ENCODE measurements around the gene ALDH7A1.
A peak's percentile ranks its signal among the peaks of the same experiment; 100 is the strongest.
"Not testable (repeated sequence)": the region's sequence is repeated elsewhere in the genome, so short reads cannot be mapped to it uniquely, and the experiment has no call there.

The ALDH7A1 gene

DNA sequence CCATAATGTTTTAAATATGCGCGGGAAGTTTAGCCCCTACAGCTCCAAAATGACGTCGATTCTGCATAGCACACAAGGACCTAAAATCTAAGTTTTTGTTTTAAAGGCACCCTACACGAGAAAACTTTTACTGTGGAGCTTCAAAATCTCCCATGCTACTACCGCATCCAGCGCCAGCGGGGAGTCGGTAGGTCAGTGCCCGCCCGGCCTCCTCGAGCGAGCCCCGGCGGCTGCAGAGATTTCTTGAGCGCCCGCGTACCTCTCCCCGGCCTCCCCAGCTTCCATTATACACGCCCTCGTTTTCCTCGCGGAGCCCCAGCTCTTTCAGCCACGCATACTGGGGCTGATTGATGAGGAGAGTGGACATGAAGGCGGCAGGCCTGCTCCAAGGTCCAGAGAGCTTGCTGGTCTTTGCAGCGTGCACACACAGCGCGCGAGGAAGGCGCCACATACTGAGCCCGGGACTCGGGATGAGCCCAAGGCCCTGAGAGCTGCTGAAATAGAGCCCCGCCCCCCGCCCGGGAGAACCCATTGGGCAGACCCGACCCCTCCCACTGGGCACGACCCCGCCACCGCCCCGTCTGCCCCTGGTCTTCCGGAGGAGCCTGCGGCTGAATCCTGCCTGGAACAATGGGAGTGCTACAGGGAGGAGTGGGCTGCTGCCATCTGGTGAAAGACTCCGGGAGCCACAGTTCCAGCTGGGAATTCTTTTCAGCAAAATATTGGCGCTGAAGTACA, at the start of gene ALDH7A1:
Gene ALDH7A1, minus strand, starts transcription at position 472 of the 738 bp plus-strand sequence. Its CDS starts 21 bp downstream, at position 451.
- DNase-seq = peak; percentile 44 to 94 (median 85)

DNA sequence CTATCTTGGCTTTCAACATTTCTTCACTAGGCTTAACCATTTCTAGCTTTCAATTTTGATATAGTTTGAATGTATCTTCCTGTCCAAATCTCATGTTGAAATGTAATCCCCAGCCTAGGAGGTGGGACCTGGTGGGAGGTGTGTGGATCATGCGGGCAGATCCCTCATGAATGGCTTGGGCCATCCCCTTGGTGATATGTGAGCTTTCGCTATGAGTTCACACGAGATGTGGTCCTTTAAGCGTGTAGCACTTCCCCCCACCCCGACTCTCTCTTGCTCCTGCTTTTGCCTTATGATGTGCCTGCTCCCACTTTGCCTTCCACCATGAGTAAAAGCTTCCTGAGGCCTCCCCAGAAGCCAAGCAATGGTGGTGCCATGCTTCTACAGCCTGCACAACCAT, 46.4 kb upstream of the ALDH7A1 start:
- DNase-seq = no peak

GRCh38 chr5:126640866-126641265, 45.8 kb upstream of the ALDH7A1 start:
- DNase-seq = no peak

- no peak for DNase-seq
These were observed 41.9 kb upstream of the ALDH7A1 start for GRCh38 chr5:126636956-126637355.

- no peak for DNase-seq
These were observed 40.6 kb upstream of the ALDH7A1 start for GRCh38 chr5:126635585-126635984.

- DNase-seq = no peak
These were observed 38.5 kb upstream of the ALDH7A1 start for GRCh38 chr5:126633552-126633951.

DNA sequence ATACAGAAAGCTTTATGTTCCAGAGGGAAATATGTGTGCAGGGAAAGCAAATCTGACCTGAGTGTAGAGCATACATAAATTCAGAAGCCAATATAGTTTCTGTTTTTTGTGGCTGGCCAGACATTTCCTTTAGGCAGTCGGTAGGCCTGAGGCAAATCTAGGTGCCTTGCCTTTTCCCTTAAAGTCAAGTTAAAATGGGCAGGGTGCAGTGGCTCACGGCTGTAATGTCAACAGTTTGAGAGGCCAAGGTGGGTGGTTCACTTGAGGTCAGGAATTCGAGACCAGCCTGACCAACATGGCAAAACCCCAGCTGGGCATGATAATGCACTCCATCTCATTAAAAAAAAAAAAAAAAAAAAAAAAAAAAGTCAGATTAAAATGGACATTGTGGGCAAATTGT, 36.9 kb upstream of the ALDH7A1 start:
- DNase-seq = no peak

- no peak for DNase-seq
These were observed 33.1 kb upstream of the ALDH7A1 start for GRCh38 chr5:126628102-126628501.

DNA sequence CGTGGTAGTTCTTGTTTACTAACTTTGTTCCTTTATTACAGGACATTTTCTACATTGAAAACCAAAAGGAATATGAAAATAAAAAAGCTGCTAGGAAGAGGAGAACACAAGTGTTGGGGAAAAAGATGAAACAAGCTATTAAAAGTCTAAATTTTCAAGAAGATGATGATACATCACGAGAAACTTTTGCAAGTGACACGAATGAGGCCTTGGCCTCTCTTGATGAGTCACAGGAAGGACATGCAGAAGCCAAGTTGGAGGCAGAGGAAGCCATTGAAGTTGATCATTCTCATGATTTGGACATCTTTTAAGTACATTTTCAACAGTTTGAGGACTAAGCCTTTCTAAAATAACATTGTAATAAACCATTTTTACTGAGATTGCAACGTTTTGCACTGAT, 29.5 kb upstream of the ALDH7A1 start:
- DNase-seq = no peak

DNA sequence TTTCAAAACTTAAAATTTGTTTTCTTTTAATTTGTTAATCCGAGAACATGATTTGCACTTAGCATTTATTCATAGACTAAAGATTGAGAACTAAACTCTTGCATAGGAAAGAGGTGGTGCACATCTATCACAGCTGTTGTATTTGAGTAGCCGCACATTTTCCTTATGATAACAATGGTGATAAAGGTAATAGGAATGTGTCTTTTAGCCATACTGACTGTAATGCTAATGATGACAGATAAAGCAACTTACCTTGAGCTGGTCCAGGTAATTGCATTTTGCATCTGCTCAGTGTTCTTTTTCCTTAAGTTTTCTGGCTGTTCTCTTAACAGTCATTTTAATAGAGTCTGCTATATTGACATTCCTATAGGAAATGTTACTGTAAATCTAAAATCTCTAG, 24.8 kb upstream of the ALDH7A1 start:
- DNase-seq = no peak

DNA sequence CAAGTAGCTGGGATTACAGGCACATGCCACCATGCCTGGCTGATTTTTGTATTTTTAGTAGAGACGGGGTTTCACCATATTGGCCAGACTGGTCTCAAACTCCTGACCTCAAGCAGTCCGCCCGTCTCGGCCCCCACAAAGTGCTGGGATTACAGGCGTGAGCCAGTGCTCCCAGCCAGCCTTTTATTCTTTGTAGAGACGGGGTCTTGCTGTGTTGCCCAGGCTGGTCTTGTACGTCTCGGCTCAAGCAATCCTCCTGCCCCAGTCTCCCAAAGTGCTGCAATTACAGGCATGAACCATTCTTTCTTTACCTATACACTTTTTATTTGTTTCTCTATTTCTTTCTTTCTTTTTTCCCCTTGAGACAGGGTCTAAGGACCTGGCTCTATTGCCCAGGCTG, 22.6 kb upstream of the ALDH7A1 start:
- not testable (repeated sequence) for DNase-seq

DNA sequence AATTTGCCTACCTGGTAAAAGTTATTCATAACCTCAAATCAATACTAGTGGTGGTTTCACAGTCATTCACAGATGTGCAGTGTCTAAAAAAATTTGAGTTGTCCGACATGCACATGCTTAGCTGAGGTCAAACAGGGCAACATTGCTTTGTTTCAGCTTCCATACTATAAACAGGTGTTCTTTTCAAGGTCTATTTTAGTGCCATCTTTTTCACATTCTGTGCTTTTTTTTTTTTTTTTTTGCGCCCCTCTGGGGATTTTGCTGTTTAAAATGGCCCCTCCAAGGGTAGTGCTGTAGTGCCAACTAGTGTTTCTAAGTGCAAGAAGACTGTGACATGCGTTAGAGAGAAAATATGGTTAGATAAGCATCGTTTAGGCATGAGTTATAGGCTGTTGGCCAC, 20.3 kb upstream of the ALDH7A1 start:
- no peak for DNase-seq

GRCh38 chr5:126613941-126614592, 19.0 kb upstream of the ALDH7A1 start:
- DNase-seq = no peak

- DNase-seq = no peak
These were observed 15.6 kb upstream of the ALDH7A1 start for GRCh38 chr5:126610616-126611015.

- no peak for DNase-seq
These were observed 15.1 kb upstream of the ALDH7A1 start for GRCh38 chr5:126610160-126610559.

DNA sequence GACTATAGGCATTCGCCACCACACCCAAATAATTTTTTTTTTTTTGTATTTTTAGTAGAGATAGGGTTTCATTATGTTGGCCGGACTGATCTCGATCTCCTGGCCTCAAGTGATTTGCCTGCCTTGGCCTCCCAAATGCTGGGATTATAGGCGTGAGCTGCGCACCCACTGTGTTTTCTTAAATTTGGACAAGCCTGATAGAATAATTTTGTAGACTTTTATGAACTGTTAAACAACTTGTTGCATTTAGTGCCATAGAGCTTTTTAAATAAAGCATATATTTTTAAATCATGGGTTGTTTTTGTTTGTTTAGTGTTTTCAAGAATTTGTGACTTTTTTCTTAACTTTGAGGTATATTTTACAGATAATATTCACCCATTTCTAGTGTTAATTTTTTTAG, 10.5 kb upstream of the ALDH7A1 start:
- no peak for DNase-seq

DNA sequence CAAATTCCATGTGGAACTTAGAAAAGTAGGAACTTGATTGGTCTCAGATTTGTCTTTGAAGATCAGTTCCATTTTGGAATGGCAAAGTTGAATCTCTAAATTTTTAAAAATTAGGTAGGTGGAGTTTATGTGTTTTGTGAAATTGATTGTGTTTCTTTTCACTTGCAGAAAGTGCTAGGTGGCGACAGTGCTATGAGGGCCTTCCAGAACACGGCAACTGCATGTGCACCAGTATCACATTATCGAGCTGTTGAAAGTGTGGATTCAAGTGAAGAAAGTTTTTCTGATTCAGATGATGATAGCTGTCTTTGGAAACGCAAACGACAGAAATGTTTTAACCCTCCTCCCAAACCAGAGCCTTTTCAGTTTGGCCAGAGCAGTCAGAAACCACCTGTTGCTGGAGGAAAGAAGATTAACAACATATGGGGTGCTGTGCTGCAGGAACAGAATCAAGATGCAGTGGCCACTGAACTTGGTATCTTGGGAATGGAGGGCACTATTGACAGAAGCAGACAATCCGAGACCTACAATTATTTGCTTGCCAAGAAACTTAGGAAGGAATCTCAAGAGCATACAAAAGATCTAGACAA, 8.5 kb upstream of the ALDH7A1 start:
- DNase-seq = no peak

- peak; percentile 6 to 86 (median 62) for DNase-seq
These were observed 5.9 kb upstream of the ALDH7A1 start, which contains the start of gene PHAX for GRCh38 chr5:126600631-126601511. Gene PHAX, plus strand, starts transcription at chr5:126600947. Its CDS starts 16 bp downstream, at chr5:126600963.

DNA sequence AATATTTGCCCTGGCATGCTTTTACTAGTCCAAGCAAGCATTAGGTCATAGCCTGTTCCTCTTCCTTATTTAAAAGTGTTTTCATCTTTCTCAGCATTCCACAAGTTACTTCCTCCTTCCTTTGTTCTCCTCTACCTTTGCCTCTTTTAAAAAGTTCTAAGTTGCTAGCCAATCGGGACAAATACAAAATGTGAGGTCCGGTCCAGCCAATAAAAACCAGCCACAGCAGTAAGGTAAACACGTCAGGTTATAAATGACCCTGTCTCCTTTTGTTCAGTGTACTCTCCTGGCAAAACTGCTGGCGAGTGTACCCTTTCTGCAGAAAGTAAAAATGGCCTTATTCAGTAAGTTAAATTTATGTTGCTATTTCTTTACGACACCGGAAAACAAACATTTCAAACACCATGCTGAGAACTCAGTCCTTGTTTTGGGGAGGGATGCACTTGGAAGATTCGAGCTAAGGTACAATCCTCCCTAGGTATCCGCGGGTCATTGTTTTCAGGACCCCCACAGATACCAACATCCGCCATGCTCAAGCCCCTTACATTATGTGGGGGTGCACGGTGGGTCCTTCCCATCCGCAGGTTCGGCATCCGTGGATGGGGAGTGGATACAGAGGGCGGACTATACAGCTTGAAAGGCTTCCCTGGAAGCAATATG, 5.1 kb upstream of the ALDH7A1 start:
- peak in 1 of 56 donors; percentile 33 for DNase-seq

- no peak for DNase-seq
These were observed 4.5 kb upstream of the ALDH7A1 start for GRCh38 chr5:126599499-126599898.

DNA sequence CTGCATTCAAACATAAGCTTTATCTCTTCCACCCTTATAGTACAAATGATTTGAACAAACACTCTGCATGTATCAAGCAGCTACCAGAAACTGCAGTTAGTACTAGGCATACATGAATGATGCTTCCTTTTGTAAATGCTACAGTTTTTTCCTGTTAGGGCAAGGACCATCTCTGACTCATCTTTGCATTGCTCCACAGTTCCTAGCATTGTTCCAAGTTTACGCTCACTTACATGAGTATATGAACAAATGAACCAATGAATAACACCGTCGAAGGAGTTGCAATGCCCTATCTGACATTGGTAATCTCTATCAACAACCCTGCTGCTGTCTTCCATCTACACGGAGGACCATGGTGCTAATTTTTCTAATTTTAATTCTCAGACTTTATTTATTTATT, 2.1 kb upstream of the ALDH7A1 start:
- no peak for DNase-seq
